ENCODE results near the gene MICAL3.
A peak's percentile ranks its signal among the peaks of the same experiment; 100 is the strongest.

The MICAL3 gene

DNA sequence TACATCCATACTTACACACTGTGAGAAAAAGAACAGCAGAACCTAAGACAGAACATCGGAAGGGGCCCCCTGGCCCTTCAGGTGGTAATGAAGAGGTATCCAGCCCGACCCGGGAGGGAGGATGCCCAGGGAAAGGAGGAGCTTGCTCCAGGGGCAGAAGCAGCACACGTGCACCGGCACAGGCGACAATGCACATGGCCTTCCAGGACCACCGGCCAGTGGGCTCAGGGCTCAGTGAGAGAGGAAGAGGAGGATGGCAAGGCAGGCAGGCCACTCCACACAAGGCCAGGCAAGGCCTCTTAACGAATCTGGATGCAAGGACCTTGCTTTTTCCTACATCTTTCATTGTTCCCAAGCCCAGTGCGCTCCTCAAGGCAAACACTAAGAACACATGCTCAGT, 52.6 kb downstream of the MICAL3 start:
- WGBS (ENCODE audit: extremely low coverage, insufficient coverage, low lambda C conversion rate) = no CpG with 5 or more reads among the region's 9 CpGs
- no peak overlapping the region for H2BK120ac ChIP-seq (ENCODE audit: low read depth, low read length)
- no peak overlapping the region for H3K4me2 ChIP-seq (ENCODE audit: low read length)
- no peaks in the 10 kb centered on the region for H3K36me3 ChIP-seq (ENCODE audit: control insufficient read depth, insufficient read depth, low read length)
- no peak overlapping the region for H3K27ac ChIP-seq (ENCODE audit: low read depth, low read length)
- H3K79me2 ChIP-seq (ENCODE audit: control insufficient read depth, insufficient read depth, low read length) = peaks cover 15% of the 10 kb centered on the region
- H4K8ac ChIP-seq (ENCODE audit: low read depth, low read length) = no peak overlapping the region
- H3K56ac ChIP-seq (ENCODE audit: low read length) = no peak overlapping the region
- no peak overlapping the region for H3K4ac ChIP-seq (ENCODE audit: low read depth, low read length)
- no peak overlapping the region for H2BK5ac ChIP-seq (ENCODE audit: low read length)
- no peak overlapping the region for H3K23ac ChIP-seq (ENCODE audit: low read length)
- no peak overlapping the region for H2BK15ac ChIP-seq (replicated peaks; ENCODE audit: low read depth)
- H3K79me1 ChIP-seq (ENCODE audit: low read length) = peaks cover 26% of the 10 kb centered on the region
- no peak overlapping the region for H4K5ac ChIP-seq (ENCODE audit: low read length)
- H3K4me1 ChIP-seq (ENCODE audit: control insufficient read depth, low read depth, low read length) = peaks cover 3% of the 10 kb centered on the region
- no peak overlapping the region for H3K18ac ChIP-seq (ENCODE audit: low read length)
- H3K4me3 ChIP-seq (ENCODE audit: low read length) = no peak overlapping the region
- H3K9ac ChIP-seq (ENCODE audit: low read length) = no peak overlapping the region
- DNase-seq = no peak
- no peaks in the 10 kb centered on the region for H3K27me3 ChIP-seq (ENCODE audit: insufficient read depth, low read length, poor library complexity)
- no peak overlapping the region for H2AK5ac ChIP-seq (ENCODE audit: low read length)

DNA sequence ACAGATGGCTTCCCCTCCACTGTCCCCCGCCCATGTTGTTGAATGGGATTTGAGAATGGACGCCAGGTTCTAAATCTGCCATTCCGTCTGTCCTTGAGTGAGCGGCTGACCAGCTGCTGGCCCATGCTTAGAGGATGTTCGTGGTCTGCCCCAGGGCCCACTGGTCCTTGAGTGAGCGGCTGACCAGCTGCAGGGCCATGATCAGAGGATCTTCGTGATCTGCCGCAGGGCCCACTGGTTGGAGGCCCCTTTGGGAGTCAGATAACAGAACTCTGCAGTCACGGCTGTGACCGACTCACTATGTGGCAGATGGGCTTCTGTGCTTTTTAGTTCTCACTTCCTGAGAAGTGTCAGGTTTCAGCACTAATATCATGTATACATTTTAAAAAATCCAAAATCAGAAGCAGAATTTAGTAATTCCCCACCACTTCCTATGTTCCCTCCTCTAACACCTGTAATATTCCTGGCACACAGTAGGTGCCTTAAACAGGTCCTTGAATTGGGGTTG, 54.1 kb downstream of the MICAL3 start:
- Histone ChIP-seq H4K5ac (ENCODE audit: low read length) (no peak overlapping the region), H3K27me3 (ENCODE audit: insufficient read depth, low read length, poor library complexity) (no peaks in the 10 kb centered on the region), H3K36me3 (ENCODE audit: control insufficient read depth, insufficient read depth, low read length) (no peaks in the 10 kb centered on the region), H4K8ac (ENCODE audit: low read depth, low read length) (no peak overlapping the region), H3K79me1 (ENCODE audit: low read length) (peaks cover 30% of the 10 kb centered on the region), H3K23ac (ENCODE audit: low read length) (no peak overlapping the region), H3K9ac (ENCODE audit: low read length) (no peak overlapping the region), H3K56ac (ENCODE audit: low read length) (no peak overlapping the region), H2BK5ac (ENCODE audit: low read length) (no peak overlapping the region), H3K79me2 (ENCODE audit: control insufficient read depth, insufficient read depth, low read length) (peaks cover 13% of the 10 kb centered on the region), H3K4ac (ENCODE audit: low read depth, low read length) (no peak overlapping the region), H3K27ac (ENCODE audit: low read depth, low read length) (no peak overlapping the region), H2BK15ac (replicated peaks; ENCODE audit: low read depth) (no peak overlapping the region), H3K4me2 (ENCODE audit: low read length) (no peak overlapping the region), H3K18ac (ENCODE audit: low read length) (no peak overlapping the region), H2BK120ac (ENCODE audit: low read depth, low read length) (no peak overlapping the region), H3K4me1 (ENCODE audit: control insufficient read depth, low read depth, low read length) (peaks cover 3% of the 10 kb centered on the region), H3K4me3 (ENCODE audit: low read length) (no peak overlapping the region), H2AK5ac (ENCODE audit: low read length) (no peak overlapping the region)
- WGBS (ENCODE audit: extremely low coverage, insufficient coverage, low lambda C conversion rate) = no CpG with 5 or more reads among the region's 10 CpGs
- DNase-seq = no peak

GRCh38 chr22:17969701-17970113, 54.7 kb downstream of the MICAL3 start:
- Histone ChIP-seq H3K56ac (ENCODE audit: low read length) (no peak overlapping the region), H2BK120ac (ENCODE audit: low read depth, low read length) (no peak overlapping the region), H3K4me3 (ENCODE audit: low read length) (no peak overlapping the region), H2BK15ac (replicated peaks; ENCODE audit: low read depth) (no peak overlapping the region), H3K4me1 (ENCODE audit: control insufficient read depth, low read depth, low read length) (peaks cover 3% of the 10 kb centered on the region), H2AK5ac (ENCODE audit: low read length) (no peak overlapping the region), H3K4me2 (ENCODE audit: low read length) (no peak overlapping the region), H3K79me1 (ENCODE audit: low read length) (peaks cover 28% of the 10 kb centered on the region), H3K4ac (ENCODE audit: low read depth, low read length) (no peak overlapping the region), H3K27me3 (ENCODE audit: insufficient read depth, low read length, poor library complexity) (no peaks in the 10 kb centered on the region), H3K18ac (ENCODE audit: low read length) (no peak overlapping the region), H3K36me3 (ENCODE audit: control insufficient read depth, insufficient read depth, low read length) (no peaks in the 10 kb centered on the region), H3K23ac (ENCODE audit: low read length) (no peak overlapping the region), H4K8ac (ENCODE audit: low read depth, low read length) (no peak overlapping the region), H3K27ac (ENCODE audit: low read depth, low read length) (no peak overlapping the region), H4K5ac (ENCODE audit: low read length) (no peak overlapping the region), H3K9ac (ENCODE audit: low read length) (no peak overlapping the region), H3K79me2 (ENCODE audit: control insufficient read depth, insufficient read depth, low read length) (peaks cover 12% of the 10 kb centered on the region), H2BK5ac (ENCODE audit: low read length) (no peak overlapping the region)
- DNase-seq = peak; percentile 76
- WGBS (ENCODE audit: extremely low coverage, insufficient coverage, low lambda C conversion rate) = no CpG with 5 or more reads among the region's 11 CpGs

GRCh38 chr22:17968126-17968525, 56.2 kb downstream of the MICAL3 start:
- H4K8ac ChIP-seq (ENCODE audit: low read depth, low read length) = no peak overlapping the region
- DNase-seq = no peak
- no peak overlapping the region for H3K4me3 ChIP-seq (ENCODE audit: low read length)
- H3K4me1 ChIP-seq (ENCODE audit: control insufficient read depth, low read depth, low read length) = peaks cover 6% of the 10 kb centered on the region
- H2AK5ac ChIP-seq (ENCODE audit: low read length) = no peak overlapping the region
- peaks cover 26% of the 10 kb centered on the region for H3K79me1 ChIP-seq (ENCODE audit: low read length)
- no peak overlapping the region for H3K56ac ChIP-seq (ENCODE audit: low read length)
- no peak overlapping the region for H4K5ac ChIP-seq (ENCODE audit: low read length)
- H3K36me3 ChIP-seq (ENCODE audit: control insufficient read depth, insufficient read depth, low read length) = no peaks in the 10 kb centered on the region
- no peaks in the 10 kb centered on the region for H3K27me3 ChIP-seq (ENCODE audit: insufficient read depth, low read length, poor library complexity)
- H3K79me2 ChIP-seq (ENCODE audit: control insufficient read depth, insufficient read depth, low read length) = peaks cover 12% of the 10 kb centered on the region
- no peak overlapping the region for H3K4me2 ChIP-seq (ENCODE audit: low read length)
- no peak overlapping the region for H3K23ac ChIP-seq (ENCODE audit: low read length)
- H3K4ac ChIP-seq (ENCODE audit: low read depth, low read length) = no peak overlapping the region
- WGBS (ENCODE audit: extremely low coverage, insufficient coverage, low lambda C conversion rate) = 100% methylated on average over 1 of the region's 12 CpGs
- no peak overlapping the region for H2BK5ac ChIP-seq (ENCODE audit: low read length)
- H3K9ac ChIP-seq (ENCODE audit: low read length) = no peak overlapping the region
- H2BK120ac ChIP-seq (ENCODE audit: low read depth, low read length) = no peak overlapping the region
- H2BK15ac ChIP-seq (replicated peaks; ENCODE audit: low read depth) = no peak overlapping the region
- no peak overlapping the region for H3K27ac ChIP-seq (ENCODE audit: low read depth, low read length)
- H3K18ac ChIP-seq (ENCODE audit: low read length) = no peak overlapping the region

DNA sequence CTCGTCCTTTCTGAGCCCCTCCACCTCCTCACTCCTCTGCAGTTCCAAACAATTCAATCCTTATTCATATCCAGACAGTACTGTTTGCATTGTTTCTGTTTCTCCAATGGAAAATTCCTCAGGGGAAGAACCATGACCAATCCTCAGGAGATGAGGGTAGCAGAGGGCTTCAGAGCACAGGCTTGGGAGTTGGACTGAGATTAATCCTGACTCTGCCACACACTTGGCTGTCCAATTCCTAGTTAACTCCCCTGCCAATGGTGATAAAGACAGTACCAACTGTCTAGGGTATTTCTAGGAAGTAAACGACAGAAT, 58.0 kb downstream of the MICAL3 start:
- Histone ChIP-seq H3K18ac (ENCODE audit: low read length) (no peak overlapping the region), H2BK15ac (replicated peaks; ENCODE audit: low read depth) (no peak overlapping the region), H3K27ac (ENCODE audit: low read depth, low read length) (no peak overlapping the region), H3K4me2 (ENCODE audit: low read length) (no peak overlapping the region), H3K4me1 (ENCODE audit: control insufficient read depth, low read depth, low read length) (peaks cover 3% of the 10 kb centered on the region), H3K4me3 (ENCODE audit: low read length) (no peak overlapping the region), H3K27me3 (ENCODE audit: insufficient read depth, low read length, poor library complexity) (no peaks in the 10 kb centered on the region), H3K9ac (ENCODE audit: low read length) (no peak overlapping the region), H3K79me1 (ENCODE audit: low read length) (peaks cover 24% of the 10 kb centered on the region), H3K79me2 (ENCODE audit: control insufficient read depth, insufficient read depth, low read length) (peaks cover 8% of the 10 kb centered on the region), H3K4ac (ENCODE audit: low read depth, low read length) (no peak overlapping the region), H4K5ac (ENCODE audit: low read length) (no peak overlapping the region), H3K36me3 (ENCODE audit: control insufficient read depth, insufficient read depth, low read length) (no peaks in the 10 kb centered on the region), H2BK120ac (ENCODE audit: low read depth, low read length) (no peak overlapping the region), H2AK5ac (ENCODE audit: low read length) (no peak overlapping the region), H3K23ac (ENCODE audit: low read length) (no peak overlapping the region), H4K8ac (ENCODE audit: low read depth, low read length) (no peak overlapping the region), H3K56ac (ENCODE audit: low read length) (no peak overlapping the region), H2BK5ac (ENCODE audit: low read length) (no peak overlapping the region)
- no CpG with 5 or more reads among the region's 2 CpGs for WGBS (ENCODE audit: extremely low coverage, insufficient coverage, low lambda C conversion rate)
- no peak for DNase-seq

All from mesendoderm (in vitro differentiated cells).